ENCODE measurements around the gene LTB4R.

The LTB4R gene

GRCh38 chr14:24310646-24311604, at the start of gene LTB4R:
TSS of gene LTB4R (plus strand) at chr14:24311502. CDS start at chr14:24315652, 4,150 bp downstream.
- peak; percentile 65 for DNase-seq (ENCODE audit: low spot score)

GRCh38 chr14:24261969-24262327, 49.4 kb upstream of the LTB4R start:
- no peak for DNase-seq (ENCODE audit: low spot score)

- DNase-seq (ENCODE audit: low spot score) = no peak
Observed at GRCh38 chr14:24262821-24263733, 48.2 kb upstream of the LTB4R start, which contains the start of gene TGM1. TSS of gene TGM1 (minus strand) at chr14:24263177. CDS start at chr14:24262352, 825 bp downstream.

GRCh38 chr14:24263848-24264247, 47.5 kb upstream of the LTB4R start:
- no peak for DNase-seq (ENCODE audit: low spot score)

- DNase-seq (ENCODE audit: low spot score) = no peak
Observed at GRCh38 chr14:24264298-24264697, 47.0 kb upstream of the LTB4R start.

- DNase-seq (ENCODE audit: low spot score) = no peak
Observed at GRCh38 chr14:24266344-24267244, 44.7 kb upstream of the LTB4R start.

- DNase-seq (ENCODE audit: low spot score) = no peak
Observed at GRCh38 chr14:24267516-24267915, 43.8 kb upstream of the LTB4R start.

- DNase-seq (ENCODE audit: low spot score) = no peak
Observed at GRCh38 chr14:24268225-24268624, 43.1 kb upstream of the LTB4R start.

GRCh38 chr14:24269368-24269767, 41.9 kb upstream of the LTB4R start:
- DNase-seq (ENCODE audit: low spot score) = no peak

GRCh38 chr14:24269910-24270536, 41.3 kb upstream of the LTB4R start:
- DNase-seq (ENCODE audit: low spot score) = no peak

- DNase-seq (ENCODE audit: low spot score) = no peak
Observed at GRCh38 chr14:24270537-24271133, 40.7 kb upstream of the LTB4R start.

GRCh38 chr14:24271134-24271833, 40.0 kb upstream of the LTB4R start, which contains the start of gene RABGGTA:
TSS of gene RABGGTA (minus strand) at chr14:24271597. CDS start at chr14:24271115, 482 bp downstream.
- peak; percentile 93 for DNase-seq (ENCODE audit: low spot score)

- no peak for DNase-seq (ENCODE audit: low spot score)
Observed at GRCh38 chr14:24271834-24272263, 39.5 kb upstream of the LTB4R start.

GRCh38 chr14:24272467-24272866, 38.8 kb upstream of the LTB4R start:
- no peak for DNase-seq (ENCODE audit: low spot score)

GRCh38 chr14:24273422-24273998, 37.8 kb upstream of the LTB4R start:
- peak; percentile 20 for DNase-seq (ENCODE audit: low spot score)

- DNase-seq (ENCODE audit: low spot score) = peak; percentile 19
Observed at GRCh38 chr14:24274101-24274543, 37.2 kb upstream of the LTB4R start.

- DNase-seq (ENCODE audit: low spot score) = no peak
Observed at GRCh38 chr14:24277071-24277470, 34.2 kb upstream of the LTB4R start.

- no peak for DNase-seq (ENCODE audit: low spot score)
Observed at GRCh38 chr14:24277606-24278321, 33.5 kb upstream of the LTB4R start.

- no peak for DNase-seq (ENCODE audit: low spot score)
Observed at GRCh38 chr14:24278424-24278823, 32.9 kb upstream of the LTB4R start.
